Mesendoderm (in vitro differentiated cells): ENCODE results near the gene SNRNP25. TPM values are rescaled to one million over a fixed set of nuclear protein-coding genes. Genes with fewer than 3 reads are reported as not detected.
"Not testable (repeated sequence)": the region's sequence is repeated elsewhere in the genome, so short reads cannot be mapped to it uniquely, and the experiment has no call there.

Experiments used
- DNase-seq: peaks from one replicate; pipeline ENCODE4 v3.0.0; 2013
- H2AK5ac ChIP-seq: 2 replicates; pipeline ENCODE4 v1.6.1; 2013; ENCODE audit warnings: low read length, inconsistent platforms
- H2BK120ac ChIP-seq: 2 replicates; pipeline ENCODE4 v1.6.1; 2013; ENCODE audit warnings: low read depth, mild to moderate bottlenecking, low read length, moderate library complexity, mixed read lengths
- H2BK15ac ChIP-seq: replicated peaks from 2 replicates; pipeline ENCODE4 v1.6.1; 2013; ENCODE audit warnings: low read depth, mild to moderate bottlenecking, moderate library complexity
- H2BK5ac ChIP-seq: 2 replicates; pipeline ENCODE4 v1.6.1; 2013; ENCODE audit warnings: low read length, inconsistent platforms
- H3K18ac ChIP-seq: 2 replicates; pipeline ENCODE4 v1.6.1; 2013; ENCODE audit warnings: mild to moderate bottlenecking, low read length, mixed read lengths
- H3K23ac ChIP-seq: one replicate; pipeline ENCODE4 v1.6.1; 2013; ENCODE audit warnings: low read length
- H3K27ac ChIP-seq: 2 replicates; pipeline ENCODE4 v1.5.1; 2013; ENCODE audit warnings: low read depth, mild to moderate bottlenecking, inconsistent platforms, low read length, moderate library complexity
- H3K27me3 ChIP-seq: 2 replicates; pipeline ENCODE4 v1.6.1; 2013; ENCODE audit warnings: low read length, control low read depth, mild to moderate bottlenecking, inconsistent platforms; ENCODE audit not compliant: insufficient read depth, poor library complexity
- H3K36me3 ChIP-seq: 2 replicates; pipeline ENCODE4 v1.6.1; 2013; ENCODE audit warnings: low read length, inconsistent platforms; ENCODE audit not compliant: control insufficient read depth, insufficient read depth
- H3K4ac ChIP-seq: one replicate; pipeline ENCODE4 v1.6.1; 2013; ENCODE audit warnings: low read depth, mild to moderate bottlenecking, low read length, moderate library complexity
- H3K4me1 ChIP-seq: 2 replicates; pipeline ENCODE4 v1.6.1; 2013; ENCODE audit warnings: low read depth, low read length, inconsistent platforms; ENCODE audit not compliant: control insufficient read depth
- H3K4me2 ChIP-seq: 2 replicates; pipeline ENCODE4 v1.6.1; 2013; ENCODE audit warnings: low read length
- H3K4me3 ChIP-seq: 2 replicates; pipeline ENCODE4 v1.5.1; 2013; ENCODE audit warnings: mild to moderate bottlenecking, low read length
- H3K56ac ChIP-seq: one replicate; pipeline ENCODE4 v1.6.1; 2013; ENCODE audit warnings: low read length
- H3K79me1 ChIP-seq: 2 replicates; pipeline ENCODE4 v1.6.1; 2013; ENCODE audit warnings: low read length, inconsistent platforms
- H3K79me2 ChIP-seq: 2 replicates; pipeline ENCODE4 v1.6.1; 2013; ENCODE audit warnings: mild to moderate bottlenecking, low read length; ENCODE audit not compliant: control insufficient read depth, insufficient read depth
- H3K9ac ChIP-seq: 2 replicates; pipeline ENCODE4 v1.6.1; 2013; ENCODE audit warnings: low read length, inconsistent platforms
- H4K5ac ChIP-seq: one replicate; pipeline ENCODE4 v1.6.1; 2013; ENCODE audit warnings: low read length
- H4K8ac ChIP-seq: one replicate; pipeline ENCODE4 v1.6.1; 2013; ENCODE audit warnings: low read depth, mild to moderate bottlenecking, control low read depth, low read length, moderate library complexity
- WGBS: extraction: QIAGEN DNeasy Blood & Tissue Kit; methylation state at CpG from one replicate; pipeline ENCODE4 v1.1.7; 2013; ENCODE audit warnings: low lambda C conversion rate, missing lambda C conversion rate; ENCODE audit not compliant: insufficient coverage; ENCODE audit errors: extremely low coverage; 5-methylcytosine and 5-hydroxymethylcytosine counted together
- polyA plus RNA-seq, 2 experiments: library from polyadenylated mRNA; stranded (reverse); fragments of 200-250 nt; gene quantifications; one replicate each; pipeline ENCODE4 v1.2.3, GENCODE V29; 2013

SNRNP25 gene
- 46.6 TPM for polyA plus RNA-seq (2013, experiment 1 of 2)
- polyA plus RNA-seq (2013, experiment 2 of 2): 45.1 TPM

DNA sequence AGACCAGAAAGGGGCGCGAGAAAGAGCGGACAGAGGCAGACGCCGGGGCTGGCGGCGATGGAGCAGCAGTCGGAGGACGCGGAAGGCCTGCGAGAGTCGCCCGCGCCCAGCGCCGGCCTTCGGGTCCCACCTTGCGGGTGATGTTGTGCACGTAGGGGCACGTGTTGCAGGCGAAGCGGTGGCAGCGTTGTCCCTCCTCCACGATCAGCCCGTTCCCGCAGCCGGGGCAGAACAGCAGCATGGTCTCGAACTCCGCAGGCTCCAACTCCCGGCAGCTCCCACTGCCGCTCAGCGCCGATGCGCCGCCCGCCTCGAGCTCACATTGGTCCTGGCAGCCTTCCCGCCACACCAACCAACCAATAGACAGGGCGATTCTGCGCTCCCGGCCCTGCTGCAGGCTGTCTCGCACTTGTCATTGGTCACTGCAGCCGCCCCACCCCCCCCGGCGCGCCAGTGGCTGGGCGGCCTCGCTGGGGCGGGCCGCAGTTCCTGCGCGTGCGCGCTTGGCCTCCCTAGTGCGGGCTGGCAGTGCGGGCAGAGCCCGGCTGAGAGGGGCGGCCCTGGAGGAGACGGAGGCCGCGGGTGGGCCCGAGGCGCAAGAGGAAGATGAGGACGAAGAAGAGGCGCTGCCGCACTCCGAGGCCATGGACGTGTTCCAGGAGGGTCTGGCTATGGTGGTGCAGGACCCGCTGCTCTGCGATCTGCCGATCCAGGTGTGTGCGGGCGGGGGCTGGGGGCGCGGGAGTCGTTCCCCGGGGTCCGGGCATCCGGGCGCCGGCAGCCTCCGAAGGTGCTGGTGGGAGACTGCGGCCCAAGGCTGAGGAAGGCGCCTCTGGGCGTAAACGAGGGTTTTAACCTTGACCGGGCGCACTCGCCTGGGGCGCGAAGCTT is at the start of gene SNRNP25, which contains the start of gene POLR3K:
Gene SNRNP25 (plus strand): TSS at position 483 of the 891 bp plus-strand sequence. CDS start 189 bp downstream, at position 672.
Gene POLR3K (minus strand): TSS at position 263 of the 891 bp plus-strand sequence. CDS start 22 bp downstream, at position 241.
- H3K27ac ChIP-seq: peak within 1 kb of the TSS; percentile 61
- H2BK5ac ChIP-seq: no peak within 1 kb of the TSS
- H2BK120ac ChIP-seq: no peak within 1 kb of the TSS
- peaks cover 4% of the 10 kb centered on the region for H3K79me1 ChIP-seq
- peak within 1 kb of the TSS; percentile 68 for H3K4me3 ChIP-seq
- no peak within 1 kb of the TSS for H2BK15ac ChIP-seq
- peaks cover 2% of the 10 kb centered on the region for H3K4me1 ChIP-seq
- DNase-seq: peak; percentile 99
- peaks cover 16% of the 10 kb centered on the region for H3K79me2 ChIP-seq
- peaks cover 23% of the 10 kb centered on the region for H3K36me3 ChIP-seq
- peak within 1 kb of the TSS; percentile 42 for H3K18ac ChIP-seq
- no peak within 1 kb of the TSS for H4K5ac ChIP-seq
- H2AK5ac ChIP-seq: no peak within 1 kb of the TSS
- peak within 1 kb of the TSS; percentile 97 for H3K56ac ChIP-seq
- no peaks in the 10 kb centered on the region for H3K27me3 ChIP-seq
- peak within 1 kb of the TSS; percentile 85 for H3K9ac ChIP-seq
- peak within 1 kb of the TSS; percentile 70 for H3K4ac ChIP-seq
- H4K8ac ChIP-seq: no peak within 1 kb of the TSS
- H3K4me2 ChIP-seq: peak within 1 kb of the TSS; percentile 51
- H3K23ac ChIP-seq: peak within 1 kb of the TSS; percentile 59
- WGBS: no CpG with 5 or more reads among the region's 91 CpGs

GRCh38 chr16:9903-10665 is 43.5 kb upstream of the SNRNP25 start:
- H3K36me3 ChIP-seq: no peaks in the 10 kb centered on the region
- H3K79me1 ChIP-seq: no peaks in the 10 kb centered on the region
- DNase-seq: no peak
- H2BK15ac ChIP-seq: no peak overlapping the region
- H3K23ac ChIP-seq: no peak overlapping the region
- H3K4ac ChIP-seq: no peak overlapping the region
- H3K4me1 ChIP-seq: no peaks in the 10 kb centered on the region
- H2BK5ac ChIP-seq: no peak overlapping the region
- WGBS: no CpG with 5 or more reads among the region's 48 CpGs
- no peaks in the 10 kb centered on the region for H3K79me2 ChIP-seq
- no peak overlapping the region for H2AK5ac ChIP-seq
- no peak overlapping the region for H3K9ac ChIP-seq
- H3K4me3 ChIP-seq: no peak overlapping the region
- H3K27ac ChIP-seq: no peak overlapping the region
- no peak overlapping the region for H4K8ac ChIP-seq
- no peaks in the 10 kb centered on the region for H3K27me3 ChIP-seq
- H3K56ac ChIP-seq: no peak overlapping the region
- no peak overlapping the region for H3K18ac ChIP-seq
- no peak overlapping the region for H3K4me2 ChIP-seq
- H4K5ac ChIP-seq: no peak overlapping the region
- H2BK120ac ChIP-seq: no peak overlapping the region

- H3K9ac ChIP-seq, H3K23ac ChIP-seq, H2BK5ac ChIP-seq, H3K4me1 ChIP-seq, H3K79me1 ChIP-seq, H2BK15ac ChIP-seq, H3K36me3 ChIP-seq, H3K4me2 ChIP-seq, H4K5ac ChIP-seq, H3K27ac ChIP-seq, H3K18ac ChIP-seq, H3K27me3 ChIP-seq, H4K8ac ChIP-seq, H3K56ac ChIP-seq, H2BK120ac ChIP-seq, DNase-seq, H3K79me2 ChIP-seq, H2AK5ac ChIP-seq, H3K4me3 ChIP-seq, H3K4ac ChIP-seq: not testable (repeated sequence)
- no CpG with 5 or more reads among the region's 27 CpGs for WGBS
Observed at GRCh38 chr16:10772-11171, 42.9 kb upstream of the SNRNP25 start.

GRCh38 chr16:17062-17765 is 36.4 kb upstream of the SNRNP25 start:
- H2BK5ac ChIP-seq, H3K27me3 ChIP-seq, H2BK120ac ChIP-seq, H3K9ac ChIP-seq, DNase-seq, H3K4me2 ChIP-seq, H3K56ac ChIP-seq, H3K18ac ChIP-seq, H3K23ac ChIP-seq, H3K4me3 ChIP-seq, H3K4ac ChIP-seq, H2BK15ac ChIP-seq, H4K5ac ChIP-seq, H3K27ac ChIP-seq, H2AK5ac ChIP-seq, H3K79me1 ChIP-seq, H3K4me1 ChIP-seq, H4K8ac ChIP-seq, H3K79me2 ChIP-seq, H3K36me3 ChIP-seq: not testable (repeated sequence)
- no CpG with 5 or more reads among the region's 20 CpGs for whole genome bisulfite sequencing

DNA sequence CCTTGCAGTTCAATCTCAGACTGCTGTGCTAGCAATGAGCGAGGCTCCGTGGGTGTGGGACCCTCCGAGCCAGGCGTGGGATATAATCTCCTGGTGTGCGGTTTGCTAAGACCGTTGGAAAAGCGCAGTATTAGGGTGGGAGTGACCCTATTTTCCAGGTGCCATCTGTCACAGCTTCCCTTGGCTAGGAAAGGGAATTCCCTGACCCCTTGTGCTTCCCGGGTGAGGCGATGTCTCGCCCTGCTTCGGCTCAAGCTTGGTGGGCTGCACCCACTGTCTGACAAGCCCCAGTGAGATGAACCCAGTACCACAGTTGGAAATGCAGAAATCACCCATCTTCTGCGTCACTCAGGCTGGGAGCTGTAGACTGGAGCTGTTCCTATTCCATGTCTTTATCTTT is 32.7 kb upstream of the SNRNP25 start:
- not testable (repeated sequence) for H3K36me3 ChIP-seq, H3K79me2 ChIP-seq, H3K27ac ChIP-seq

More for the DNA sequence above, 32.7 kb upstream of the SNRNP25 start:
- not testable (repeated sequence) for H2AK5ac ChIP-seq, H3K56ac ChIP-seq, H2BK120ac ChIP-seq, H3K79me1 ChIP-seq, DNase-seq, H2BK5ac ChIP-seq, H3K4me3 ChIP-seq, H3K4me1 ChIP-seq, H3K27me3 ChIP-seq, H3K9ac ChIP-seq, H3K4me2 ChIP-seq, H3K23ac ChIP-seq, H3K18ac ChIP-seq, H3K4ac ChIP-seq, H4K5ac ChIP-seq, H2BK15ac ChIP-seq, H4K8ac ChIP-seq
- WGBS: no CpG with 5 or more reads among the region's 12 CpGs
